HL-60/S4 (cell line): ENCODE results near the gene ZSCAN10.
"Not testable (repeated sequence)": the region's sequence is repeated elsewhere in the genome, so short reads cannot be mapped to it uniquely, and the experiment has no call there.

Experiments
- in situ Hi-C: fragments of 300-500 bp; cut with MboI; formaldehyde crosslinking; loops from 2 replicates; pipeline ENCODE4 v1.14.3; 2022; ENCODE audit warnings: low sequenced_read_pairs

The ZSCAN10 gene

GRCh38 chr16:3065069-3065741, 33.9 kb downstream of the ZSCAN10 start, which contains the start of gene IL32:
TSS of gene IL32 (plus strand) at chr16:3065640. CDS start at chr16:3065812, 172 bp downstream.
- in situ Hi-C loops, result no loop called here

- in situ Hi-C loops, result loop anchor here (5.0 kb wide), 1 partner anchor 63 kb away; no protein-coding TSS in a partner anchor
These were observed 35.3 kb downstream of the ZSCAN10 start for GRCh38 chr16:3063625-3064386.

- in situ Hi-C loops, result loop anchor here (5.0 kb wide), 1 partner anchor 65 kb away; no protein-coding TSS in a partner anchor
These were observed 36.5 kb downstream of the ZSCAN10 start for GRCh38 chr16:3062553-3062952.

- in situ Hi-C loops, result loop anchor here (5.0 kb wide), 1 partner anchor 67 kb away; no protein-coding TSS in a partner anchor
These were observed 38.6 kb downstream of the ZSCAN10 start for GRCh38 chr16:3060339-3061127.

GRCh38 chr16:3059723-3060242, 39.3 kb downstream of the ZSCAN10 start:
- in situ Hi-C loops, result loop anchor here (5.0 kb wide), 1 partner anchor 68 kb away; no protein-coding TSS in a partner anchor

- in situ Hi-C loops, result no loop called here
These were observed 39.9 kb downstream of the ZSCAN10 start for GRCh38 chr16:3059041-3059722.

GRCh38 chr16:3058139-3059030, 40.7 kb downstream of the ZSCAN10 start:
- in situ Hi-C loops, result no loop called here

GRCh38 chr16:3057181-3058138, 41.6 kb downstream of the ZSCAN10 start:
- in situ Hi-C loops, result no loop called here

GRCh38 chr16:3056336-3057180, 42.5 kb downstream of the ZSCAN10 start:
- in situ Hi-C loops, result no loop called here

- in situ Hi-C loops, result not testable (repeated sequence)
These were observed 43.4 kb downstream of the ZSCAN10 start for GRCh38 chr16:3055734-3056115.

GRCh38 chr16:3054965-3055733, 43.9 kb downstream of the ZSCAN10 start:
- in situ Hi-C loops, result no loop called here

GRCh38 chr16:3053330-3053710, 45.8 kb downstream of the ZSCAN10 start:
- in situ Hi-C loops, result not testable (repeated sequence)

GRCh38 chr16:3052571-3053329, 46.3 kb downstream of the ZSCAN10 start:
- in situ Hi-C loops, result not testable (repeated sequence)

GRCh38 chr16:3051494-3051893, 47.6 kb downstream of the ZSCAN10 start:
- in situ Hi-C loops, result no loop called here

GRCh38 chr16:3051009-3051408, 48.1 kb downstream of the ZSCAN10 start:
- in situ Hi-C loops, result no loop called here

- in situ Hi-C loops, result no loop called here
These were observed 48.6 kb downstream of the ZSCAN10 start for GRCh38 chr16:3050487-3050886.
